H1 (cell line): ENCODE data around the gene SFMBT2.

ENCODE experiments used
- ATF3 ChIP-seq: IDR thresholded peaks from 2 replicates; pipeline ENCODE4 v1.6.1; 2011; ENCODE audit warnings: low read depth, mild to moderate bottlenecking, low read length; ENCODE audit not compliant: insufficient read depth
- CEBPB ChIP-seq: IDR thresholded peaks from 2 replicates; pipeline ENCODE4 v1.6.1; 2012; ENCODE audit warnings: low read depth, low read length
- CTCF ChIP-seq, 3 experiments: IDR thresholded peaks; 1 replicate in 2 of 3; 2 replicates in 1 of 3; pipeline versions ENCODE4 v1.5.1 to v1.6.1; 2011; ENCODE audit warnings: low read length in 3 of 3, mild to moderate bottlenecking in 3 of 3, inconsistent platforms in 2 of 3, low read depth in 1 of 3, moderate library complexity in 1 of 3; ENCODE audit not compliant: insufficient read depth in 1 of 3; ENCODE audit errors: control extremely low read depth in 1 of 3
- HDAC6 ChIP-seq: IDR thresholded peaks from one replicate; pipeline ENCODE4 v1.7.1; 2012; ENCODE audit warnings: low read depth, mild to moderate bottlenecking, inconsistent platforms, low read length, moderate library complexity
- JUND ChIP-seq: IDR thresholded peaks from 2 replicates; pipeline ENCODE4 v1.6.1; 2011; ENCODE audit warnings: mild to moderate bottlenecking, improper control_type of control experiment, low read length
- POLR2A ChIP-seq, 2 experiments: IDR thresholded peaks; 1 replicate in 1 of 2; 2 replicates in 1 of 2; pipeline ENCODE4 v1.6.1; 2011; ENCODE audit warnings: low read depth in 2 of 2, low read length in 2 of 2, mild to moderate bottlenecking in 2 of 2; ENCODE audit errors: control extremely low read depth in 1 of 2
- RAD21 ChIP-seq, 2 experiments: IDR thresholded peaks in 1 of 2; conservative IDR thresholded peaks in 1 of 2; 2 replicates each; pipeline ENCODE4 v1.6.1; 2011; ENCODE audit warnings: low read depth in 2 of 2, low read length in 2 of 2, improper control_type of control experiment in 1 of 2, inconsistent platforms in 1 of 2, mild to moderate bottlenecking in 1 of 2, moderate library complexity in 1 of 2
- TAF1 ChIP-seq: IDR thresholded peaks from 2 replicates; pipeline ENCODE4 v1.6.1; 2011; ENCODE audit warnings: mild to moderate bottlenecking, low read depth, low read length

- TF ChIP-seq POLR2A (IDR thresholded peaks at IDR 0.05; ENCODE audit: control extremely low read depth in 1 of 2, low read depth in 2 of 2, low read length in 2 of 2) (no peak), ATF3 (no peak), RAD21 (IDR thresholded peaks at IDR 0.05 in 1 of 2, conservative IDR thresholded peaks at IDR 0.05 in 1 of 2; ENCODE audit: low read depth in 2 of 2, low read length in 2 of 2) (no peak), HDAC6 (no peak), CTCF (IDR thresholded peaks at IDR 0.05; ENCODE audit: control extremely low read depth in 1 of 3, insufficient read depth in 1 of 3, low read depth in 1 of 3, low read length in 3 of 3) (no peak), CEBPB (no peak), TAF1 (no peak), JUND (no peak)
These were observed 177.4 kb downstream of the SFMBT2 start for GRCh38 chr10:7233259-7233991.
